Activated CD8-positive, alpha-beta T cell treated with anti-CD3 and anti-CD28 coated beads for 36 hours (primary cell): ENCODE measurements around the gene EPGN. TPM values are rescaled to one million over a fixed set of nuclear protein-coding genes. Genes with fewer than 3 reads are reported as not detected.

Experiments
- ATAC-seq: fragments of 200-7000 bp; cut with Tn5 transposase; one replicate; pipeline ENCODE4 v1.10.0; 2021; ENCODE audit warnings: mild to moderate bottlenecking, moderate library complexity
- CTCF ChIA-PET: fragments of 350-600 bp; sonication (Branson Sonifier 250); formaldehyde crosslinking; loops from one replicate; lab custom pipeline; 2021; ENCODE audit warnings: antibody characterized with exemption; lab: Charles Lee
- POLR2A ChIA-PET: fragments of 350-600 bp; sonication (Branson Sonifier 250); formaldehyde crosslinking; loops from one replicate; lab custom pipeline; 2021; ENCODE audit warnings: antibody characterized with exemption; lab: Charles Lee
- DNase-seq: peaks from one replicate; pipeline ENCODE4 v3.0.0-alpha.2; 2020
- H3K27ac Mint-ChIP-seq: one replicate; pipeline ENCODE4 v1.8.0; 2021; ENCODE audit warnings: mild to moderate bottlenecking, mixed read lengths
- H3K27me3 Mint-ChIP-seq: one replicate; pipeline ENCODE4 v1.8.0; 2021; ENCODE audit warnings: mixed read lengths
- H3K36me3 Mint-ChIP-seq: one replicate; pipeline ENCODE4 v1.8.0; 2021; ENCODE audit warnings: low read depth, mixed read lengths
- H3K4me1 Mint-ChIP-seq: one replicate; pipeline ENCODE4 v1.8.0; 2021; ENCODE audit warnings: low read depth, mixed read lengths
- H3K4me3 Mint-ChIP-seq: one replicate; pipeline ENCODE4 v1.8.0; 2021; ENCODE audit warnings: mild to moderate bottlenecking, moderate library complexity, mixed read lengths
- H3K9me3 Mint-ChIP-seq: one replicate; pipeline ENCODE4 v1.8.0; 2021; ENCODE audit warnings: mixed read lengths
- intact Hi-C: fragments of 100-400 bp; cut with micrococcal nuclease; formaldehyde crosslinking; loops from one replicate; pipeline ENCODE4 v1.10.0; 2022
- total RNA-seq, 2 experiments: library from RNA; stranded (reverse); gene quantifications; one replicate each; pipeline ENCODE4 v1.2.3, GENCODE V29; 2021
- TF ChIP-seq, protein P1 (sequence below): fragments of 200-600 bp; IDR thresholded peaks from one replicate; pipeline ENCODE4 v1.8.0; 2022; ENCODE audit warnings: antibody characterized with exemption, mild to moderate bottlenecking

EPGN gene
- total RNA-seq, 2 experiments from 2014 or later = not detected

- intact Hi-C loops = no loop called here
- H3K4me3 Mint-ChIP-seq = no peak overlapping the region
- no peaks in the 10 kb centered on the region for H3K27me3 Mint-ChIP-seq
- no peak overlapping the region for H3K27ac Mint-ChIP-seq
- ATAC-seq (no peak), DNase-seq (no peak)
- CTCF ChIA-PET = no interaction called here
- POLR2A ChIA-PET = no interaction called here
- TF ChIP-seq, protein P1, sequence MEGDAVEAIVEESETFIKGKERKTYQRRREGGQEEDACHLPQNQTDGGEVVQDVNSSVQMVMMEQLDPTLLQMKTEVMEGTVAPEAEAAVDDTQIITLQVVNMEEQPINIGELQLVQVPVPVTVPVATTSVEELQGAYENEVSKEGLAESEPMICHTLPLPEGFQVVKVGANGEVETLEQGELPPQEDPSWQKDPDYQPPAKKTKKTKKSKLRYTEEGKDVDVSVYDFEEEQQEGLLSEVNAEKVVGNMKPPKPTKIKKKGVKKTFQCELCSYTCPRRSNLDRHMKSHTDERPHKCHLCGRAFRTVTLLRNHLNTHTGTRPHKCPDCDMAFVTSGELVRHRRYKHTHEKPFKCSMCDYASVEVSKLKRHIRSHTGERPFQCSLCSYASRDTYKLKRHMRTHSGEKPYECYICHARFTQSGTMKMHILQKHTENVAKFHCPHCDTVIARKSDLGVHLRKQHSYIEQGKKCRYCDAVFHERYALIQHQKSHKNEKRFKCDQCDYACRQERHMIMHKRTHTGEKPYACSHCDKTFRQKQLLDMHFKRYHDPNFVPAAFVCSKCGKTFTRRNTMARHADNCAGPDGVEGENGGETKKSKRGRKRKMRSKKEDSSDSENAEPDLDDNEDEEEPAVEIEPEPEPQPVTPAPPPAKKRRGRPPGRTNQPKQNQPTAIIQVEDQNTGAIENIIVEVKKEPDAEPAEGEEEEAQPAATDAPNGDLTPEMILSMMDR = no peak
- H3K36me3 Mint-ChIP-seq = no peaks in the 10 kb centered on the region
- no peaks in the 10 kb centered on the region for H3K9me3 Mint-ChIP-seq
- H3K4me1 Mint-ChIP-seq = no peaks in the 10 kb centered on the region
These were observed 25.3 kb upstream of the EPGN start for GRCh38 chr4:74282926-74283325.

- H3K36me3 Mint-ChIP-seq = no peaks in the 10 kb centered on the region
These were observed 24.7 kb upstream of the EPGN start for GRCh38 chr4:74283614-74284013.

GRCh38 chr4:74284053-74284452 is 24.2 kb upstream of the EPGN start:
- Mint-ChIP-seq H3K27me3 (no peaks in the 10 kb centered on the region), H3K4me3 (no peak overlapping the region), H3K27ac (no peak overlapping the region), H3K9me3 (no peaks in the 10 kb centered on the region), H3K4me1 (no peaks in the 10 kb centered on the region), H3K36me3 (no peaks in the 10 kb centered on the region)
- DNase-seq = no peak
- ChIA-PET POLR2A (no interaction called here), CTCF (no interaction called here)
- intact Hi-C loops = no loop called here
- ATAC-seq = no peak
- TF ChIP-seq, protein P1 = no peak

More at GRCh38 chr4:74283614-74284013, 24.7 kb upstream of the EPGN start:
- ChIA-PET POLR2A (no interaction called here), CTCF (no interaction called here)
- no peak for ATAC-seq
- Mint-ChIP-seq H3K4me3 (no peak overlapping the region), H3K9me3 (no peaks in the 10 kb centered on the region), H3K4me1 (no peaks in the 10 kb centered on the region), H3K27me3 (no peaks in the 10 kb centered on the region), H3K27ac (no peak overlapping the region)
- intact Hi-C loops = no loop called here
- DNase-seq = no peak
- TF ChIP-seq, protein P1 = no peak

DNA sequence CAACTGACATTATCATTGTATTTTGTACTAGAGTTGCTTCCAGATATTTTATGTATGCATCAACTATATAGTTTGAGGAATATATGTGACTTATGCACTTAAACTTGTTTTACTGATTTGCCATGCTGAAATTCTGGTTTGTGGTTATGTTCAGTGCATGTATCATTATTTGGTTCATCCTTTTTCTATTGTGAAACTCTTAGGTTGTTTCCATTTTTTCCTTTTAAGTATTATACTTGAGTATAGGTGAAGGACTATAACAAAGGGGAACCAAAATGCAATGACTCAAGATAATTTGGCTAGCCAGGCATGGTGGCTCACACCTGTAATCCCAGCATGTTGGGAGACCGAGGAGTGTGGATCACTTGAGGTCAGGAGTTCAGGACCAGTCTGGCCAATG is 21.1 kb upstream of the EPGN start:
- Mint-ChIP-seq H3K27me3 (no peaks in the 10 kb centered on the region), H3K36me3 (peaks cover 2% of the 10 kb centered on the region), H3K4me1 (no peaks in the 10 kb centered on the region), H3K4me3 (no peak overlapping the region), H3K27ac (no peak overlapping the region), H3K9me3 (no peaks in the 10 kb centered on the region)
- CTCF ChIA-PET = no interaction called here
- TF ChIP-seq, protein P1 = no peak
- DNase-seq (no peak), ATAC-seq (no peak)
- POLR2A ChIA-PET = no interaction called here
- intact Hi-C loops = no loop called here

- intact Hi-C loops = no loop called here
- no peak overlapping the region for H3K4me3 Mint-ChIP-seq
- no peaks in the 10 kb centered on the region for H3K27me3 Mint-ChIP-seq
- ATAC-seq = no peak
- H3K36me3 Mint-ChIP-seq = peaks cover 3% of the 10 kb centered on the region
- ChIA-PET CTCF (interaction anchor here (0.9 kb wide), 1 partner anchor 59 kb away, joined by 3 read pairs; no protein-coding TSS in a partner anchor), POLR2A (no interaction called here)
- TF ChIP-seq, protein P1 = no peak
- H3K27ac Mint-ChIP-seq = no peak overlapping the region
- no peaks in the 10 kb centered on the region for H3K9me3 Mint-ChIP-seq
- no peaks in the 10 kb centered on the region for H3K4me1 Mint-ChIP-seq
- DNase-seq = no peak
These were observed 20.5 kb upstream of the EPGN start for GRCh38 chr4:74287791-74288190.
